Tibial nerve (tissue), 4 donors: ENCODE results near the gene OMD. TPM values are rescaled to one million over a fixed set of nuclear protein-coding genes. Genes with fewer than 3 reads are reported as not detected.

Experiments
- DNase-seq, 2 donors: peaks; one replicate each; pipeline ENCODE4 v3.0.0-alpha.2; 2019; ENCODE audit warnings: low spot score in 2 of 2
- H3K27ac ChIP-seq, 4 donors: fragments of 200-600 bp; sonication (generic) in 3 of 4; one replicate each; pipeline ENCODE4 v1.5.1; 2017 to 2019; ENCODE audit warnings: mild to moderate bottlenecking in 1 of 4
- H3K27me3 ChIP-seq, 2 donors: fragments of 200-600 bp; sonication (generic) in 1 of 2; one replicate each; pipeline versions ENCODE4 v1.5.1 to v1.6.0; 2017 to 2019
- H3K36me3 ChIP-seq, 3 donors: fragments of 200-600 bp; sonication (generic); one replicate each; pipeline ENCODE4 v1.5.1; 2018 to 2019
- H3K4me1 ChIP-seq, 4 donors: fragments of 200-600 bp; sonication (generic) in 3 of 4; one replicate each; pipeline ENCODE4 v1.5.1; 2017 to 2019
- H3K4me3 ChIP-seq, 4 donors: fragments of 200-600 bp; sonication (generic) in 3 of 4; one replicate each; pipeline ENCODE4 v1.5.1; 2017 to 2019; ENCODE audit warnings: mild to moderate bottlenecking in 1 of 4, moderate library complexity in 1 of 4
- H3K9me3 ChIP-seq, 4 donors: fragments of 200-600 bp; sonication (generic) in 3 of 4; one replicate each; pipeline ENCODE4 v1.5.1; 2017 to 2019
- CTCF ChIP-seq, 5 experiments: fragments of 200-600 bp in 3 of 5; fragments of 450-650 bp in 2 of 5; sonication (generic) in 3 of 5; IDR thresholded peaks; one replicate each; pipeline ENCODE4 v1.5.1; 2016 to 2019; ENCODE audit warnings: antibody characterized with exemption in 5 of 5, mild to moderate bottlenecking in 3 of 5, moderate library complexity in 2 of 5
- EP300 ChIP-seq, 2 donors: sonication (generic); formaldehyde crosslinking; IDR thresholded peaks; one replicate each; pipeline ENCODE4 v1.6.1; 2017; ENCODE audit warnings: antibody characterized with exemption in 2 of 2, mild to moderate bottlenecking in 1 of 2
- POLR2A ChIP-seq, 2 donors: fragments of 450-650 bp; IDR thresholded peaks; one replicate each; pipeline ENCODE4 v1.6.1; 2017; ENCODE audit warnings: antibody characterized with exemption in 2 of 2, mild to moderate bottlenecking in 2 of 2, moderate library complexity in 2 of 2
- WGBS, 2 donors: methylation state at CpG; one replicate each; pipeline ENCODE4 v1.1.5; 2018; 5-methylcytosine and 5-hydroxymethylcytosine counted together
- total RNA-seq, 4 donors: library from RNA; depleted of rRNA; stranded (reverse); fragments of >200 nt; gene quantifications; one replicate each; pipeline ENCODE4 v1.1.0, GENCODE V29; 2016

The OMD gene
- total RNA-seq, 4 donors from 2014 or later: 19.2 to 64.9 (median 59.5) TPM

- no peaks in the 10 kb centered on the region for H3K27me3 ChIP-seq
- no peaks in the 10 kb centered on the region for H3K36me3 ChIP-seq
- no peak for DNase-seq
- TF ChIP-seq EP300 (IDR thresholded peaks at IDR 0.05): no peak
- TF ChIP-seq POLR2A (IDR thresholded peaks at IDR 0.05): no peak
- no peak for TF ChIP-seq CTCF (IDR thresholded peaks at IDR 0.05)
- H3K4me3 ChIP-seq: no peak overlapping the region
- peak overlapping the region in 2 of 4 donors; percentile 42 to 52 for H3K27ac ChIP-seq
- H3K9me3 ChIP-seq: no peaks in the 10 kb centered on the region
- peaks cover 0 to 6% (median 0%) of the 10 kb centered on the region in 4 donors for H3K4me1 ChIP-seq
- WGBS, 2 donors: 51 to 53% methylated on average over 6 of the region's 6 CpGs
Measured at GRCh38 chr9:92385477-92385876, 38.8 kb downstream of the OMD start.

GRCh38 chr9:92385001-92385400 is 39.3 kb downstream of the OMD start:
- Histone ChIP-seq H3K4me3 (no peak overlapping the region), H3K36me3 (no peaks in the 10 kb centered on the region), H3K9me3 (no peaks in the 10 kb centered on the region), H3K27ac (peak overlapping the region in 2 of 4 donors; percentile 42 to 52), H3K27me3 (no peaks in the 10 kb centered on the region), H3K4me1 (peaks cover 0 to 6% (median 0%) of the 10 kb centered on the region in 4 donors)
- no peak for TF ChIP-seq EP300 (IDR thresholded peaks at IDR 0.05)
- TF ChIP-seq POLR2A (IDR thresholded peaks at IDR 0.05): no peak
- no peak for TF ChIP-seq CTCF (IDR thresholded peaks at IDR 0.05)
- WGBS, 2 donors: 53 to 59% methylated on average over 3 of the region's 3 CpGs
- no peak for DNase-seq

- DNase-seq: no peak
- H3K4me3 ChIP-seq: no peak overlapping the region
- H3K27me3 ChIP-seq: no peaks in the 10 kb centered on the region
- WGBS, 2 donors: 69 to 78% methylated on average over 1 of the region's 1 CpG
- peak overlapping the region in 2 of 4 donors; percentile 42 to 52 for H3K27ac ChIP-seq
- H3K9me3 ChIP-seq: no peaks in the 10 kb centered on the region
- no peak for TF ChIP-seq CTCF (IDR thresholded peaks at IDR 0.05)
- TF ChIP-seq POLR2A (IDR thresholded peaks at IDR 0.05): no peak
- TF ChIP-seq EP300 (IDR thresholded peaks at IDR 0.05): no peak
- H3K4me1 ChIP-seq: peaks cover 0 to 6% (median 0%) of the 10 kb centered on the region in 4 donors
- no peaks in the 10 kb centered on the region for H3K36me3 ChIP-seq
Measured at GRCh38 chr9:92384375-92384774, 39.9 kb downstream of the OMD start.

- WGBS, 2 donors: 92% methylated on average over 2 of the region's 2 CpGs
- no peak for DNase-seq
- Histone ChIP-seq H3K9me3 (no peaks in the 10 kb centered on the region), H3K27ac (no peak overlapping the region), H3K4me1 (peaks cover 0 to 6% (median 0%) of the 10 kb centered on the region in 4 donors), H3K36me3 (no peaks in the 10 kb centered on the region), H3K27me3 (no peaks in the 10 kb centered on the region), H3K4me3 (no peak overlapping the region)
- TF ChIP-seq POLR2A (IDR thresholded peaks at IDR 0.05) (no peak), CTCF (IDR thresholded peaks at IDR 0.05) (no peak), EP300 (IDR thresholded peaks at IDR 0.05) (no peak)
Measured at GRCh38 chr9:92381775-92382174, 42.5 kb downstream of the OMD start.

- WGBS, 2 donors: 91 to 94% methylated on average over 2 of the region's 2 CpGs
Measured at GRCh38 chr9:92380603-92381002, 43.7 kb downstream of the OMD start.

More at GRCh38 chr9:92380603-92381002, 43.7 kb downstream of the OMD start:
- H3K27me3 ChIP-seq: no peaks in the 10 kb centered on the region
- peaks cover 0 to 6% (median 0%) of the 10 kb centered on the region in 4 donors for H3K4me1 ChIP-seq
- DNase-seq: no peak
- H3K4me3 ChIP-seq: no peak overlapping the region
- TF ChIP-seq EP300 (IDR thresholded peaks at IDR 0.05) (no peak), POLR2A (IDR thresholded peaks at IDR 0.05) (no peak), CTCF (IDR thresholded peaks at IDR 0.05) (no peak)
- H3K27ac ChIP-seq: no peak overlapping the region
- peaks cover 0 to 3% (median under 1%) of the 10 kb centered on the region in 4 donors for H3K9me3 ChIP-seq
- no peaks in the 10 kb centered on the region for H3K36me3 ChIP-seq
